ENCODE measurements around the gene EEF1AKMT2. TPM values are rescaled to one million over a fixed set of nuclear protein-coding genes. Genes with fewer than 3 reads are reported as not detected.

The EEF1AKMT2 gene
- total and polyA plus RNA-seq, 2 of the 13 experiments (the other 11 are each of a cell fraction or from before 2014, with no cell fraction given): 11.3 to 19.3 TPM

GRCh38 chr10:124722798-124723783, 68.6 kb downstream of the EEF1AKMT2 start:
- intact Hi-C loops (cut with micrococcal nuclease; ENCODE audit: unreplicated experiment): no loop called here
- in situ Hi-C loops (cut with HindIII; ENCODE audit: extremely low pct_ligation_motif_present, low pct_unique_long_range_greater_than_20kb): no loop called here
- peaks cover 47% of the 10 kb centered on the region for H3K79me2 ChIP-seq (ENCODE audit: insufficient read depth, low read length)
- H3K36me3 ChIP-seq (replicated peaks in 1 of 2; ENCODE audit: control insufficient read depth in 1 of 2, insufficient read depth in 2 of 2, low read length in 2 of 2): peaks cover 1 to 3% of the 10 kb centered on the region in 2 experiments; a peak in 2 of 5 replicates
- no peaks in the 10 kb centered on the region for H3K9me3 ChIP-seq (ENCODE audit: low read length)
- no peak overlapping the region for H2AFZ ChIP-seq (ENCODE audit: low read length)
- H3K4me2 ChIP-seq (ENCODE audit: low read depth, low read length): no peak overlapping the region
- no peak for TF ChIP-seq NFKB2 (CRISPR knock-in tag; IDR thresholded peaks at IDR 0.05; ENCODE audit: borderline replicate concordance)
- peak; percentile 32 for TF ChIP-seq ZFP36 (IDR thresholded peaks at IDR 0.05; ENCODE audit: borderline replicate concordance, low read depth, low read length, partially characterized antibody)
- TF ChIP-seq SMAD3 (CRISPR knock-in tag; IDR thresholded peaks at IDR 0.05): no peak
- ATAC-seq (no peak; the same call in 2 of the 3 replicates), FAIRE-seq (no peak), DNase-seq (ENCODE audit: low spot score) (no peak)
- H3K27ac ChIP-seq (ENCODE audit: extremely low read length, insufficient read depth, low read length): no peak overlapping the region
- ChIA-PET POLR2A (no interaction called here), CTCF (ENCODE audit: low intra/inter-chr PET ratio, low total read pairs) (no interaction called here)
- H3K4me1 ChIP-seq (ENCODE audit: insufficient read depth, low read length): peaks cover 57% of the 10 kb centered on the region
- H3K9ac ChIP-seq (ENCODE audit: insufficient read depth, low read depth, low read length): no peak overlapping the region
- no TSS peak for BruUV-seq (replicated peaks)
- 97% methylated on average over 6 of the region's 8 CpGs for WGBS (ENCODE audit: low lambda C conversion rate)
- no peaks in the 10 kb centered on the region for H4K20me1 ChIP-seq (ENCODE audit: insufficient read depth, low read length)
- H3K27me3 ChIP-seq (ENCODE audit: control insufficient read depth in 1 of 2, insufficient read depth in 2 of 2, low read length in 2 of 2): no peaks in the 10 kb centered on the region
- H3K4me3 ChIP-seq (replicated peaks in 1 of 3; ENCODE audit: insufficient read depth in 1 of 3, low read depth in 2 of 3, low read length in 3 of 3): no peak overlapping the region

GRCh38 chr10:124721330-124722045, 70.2 kb downstream of the EEF1AKMT2 start:
- peaks cover 43% of the 10 kb centered on the region for H3K79me2 ChIP-seq (ENCODE audit: insufficient read depth, low read length)
- in situ Hi-C loops (cut with HindIII; ENCODE audit: extremely low pct_ligation_motif_present, low pct_unique_long_range_greater_than_20kb): no loop called here
- H3K36me3 ChIP-seq (replicated peaks in 1 of 2; ENCODE audit: control insufficient read depth in 1 of 2, insufficient read depth in 2 of 2, low read length in 2 of 2): peaks cover 1 to 3% of the 10 kb centered on the region in 2 experiments; a peak in 2 of 5 replicates
- no peak overlapping the region for H3K9ac ChIP-seq (ENCODE audit: insufficient read depth, low read depth, low read length)
- no peak overlapping the region for H2AFZ ChIP-seq (ENCODE audit: low read length)
- CTCF ChIA-PET (ENCODE audit: low intra/inter-chr PET ratio, low total read pairs): no interaction called here
- no peaks in the 10 kb centered on the region for H4K20me1 ChIP-seq (ENCODE audit: insufficient read depth, low read length)
- H3K4me2 ChIP-seq (ENCODE audit: low read depth, low read length): no peak overlapping the region
- ATAC-seq: no peak
- intact Hi-C loops (cut with micrococcal nuclease; ENCODE audit: unreplicated experiment): no loop called here
- H3K9me3 ChIP-seq (ENCODE audit: low read length): no peaks in the 10 kb centered on the region
- no peak overlapping the region for H3K4me3 ChIP-seq (replicated peaks in 1 of 3; ENCODE audit: insufficient read depth in 1 of 3, low read depth in 2 of 3, low read length in 3 of 3)
- no peaks in the 10 kb centered on the region for H3K27me3 ChIP-seq (ENCODE audit: control insufficient read depth in 1 of 2, insufficient read depth in 2 of 2, low read length in 2 of 2)
- DNase-seq (ENCODE audit: low spot score): no peak
- no peak overlapping the region for H3K27ac ChIP-seq (ENCODE audit: extremely low read length, insufficient read depth, low read length)
- POLR2A ChIA-PET: no interaction called here
- 92% methylated on average over 13 of the region's 16 CpGs for WGBS (ENCODE audit: low lambda C conversion rate)
- peaks cover 60% of the 10 kb centered on the region for H3K4me1 ChIP-seq (ENCODE audit: insufficient read depth, low read length)
- BruUV-seq (replicated peaks): no TSS peak
- FAIRE-seq: no peak
- no peak for TF ChIP-seq ZNF234 (CRISPR knock-in tag; conservative IDR thresholded peaks at IDR 0.05)
- no peak for TF ChIP-seq ZNF503 (CRISPR knock-in tag; IDR thresholded peaks at IDR 0.05)
- TF ChIP-seq GFI1 (CRISPR knock-in tag; IDR thresholded peaks at IDR 0.05; ENCODE audit: borderline replicate concordance): no peak
- TF ChIP-seq MLLT10 (CRISPR knock-in tag; IDR thresholded peaks at IDR 0.05): no peak
- no peak for TF ChIP-seq SAP130 (CRISPR knock-in tag; IDR thresholded peaks at IDR 0.05; ENCODE audit: low read depth)
- no peak for TF ChIP-seq CREB1 (IDR thresholded peaks at IDR 0.05)
- no peak for TF ChIP-seq CREB1 (CRISPR knock-in tag; IDR thresholded peaks at IDR 0.05)
- no peak for TF ChIP-seq KDM5A (IDR thresholded peaks at IDR 0.05; ENCODE audit: borderline replicate concordance, low read length)
- no peak for TF ChIP-seq ZNF841 (CRISPR knock-in tag; IDR thresholded peaks at IDR 0.05; ENCODE audit: borderline replicate concordance)
- TF ChIP-seq ZFP90 (CRISPR knock-in tag; IDR thresholded peaks at IDR 0.05; ENCODE audit: borderline replicate concordance): no peak
- no peak for TF ChIP-seq NR1H2 (CRISPR knock-in tag; IDR thresholded peaks at IDR 0.05; ENCODE audit: borderline replicate concordance, low read depth)
- TF ChIP-seq ATF5 (CRISPR knock-in tag; IDR thresholded peaks at IDR 0.05; ENCODE audit: low read depth): no peak
